Activated T-helper 9 cell treated with anti-CD3 and anti-CD28 coated beads, Interleukin-2, amount 50 U/mL, for 16 hours (primary cell): ENCODE data around the gene MRPL12.

ENCODE experiments used
- DNase-seq: peaks from one replicate; pipeline ENCODE4 v3.0.0-alpha.2; 2020; ENCODE audit warnings: low read depth

Gene MRPL12

DNA sequence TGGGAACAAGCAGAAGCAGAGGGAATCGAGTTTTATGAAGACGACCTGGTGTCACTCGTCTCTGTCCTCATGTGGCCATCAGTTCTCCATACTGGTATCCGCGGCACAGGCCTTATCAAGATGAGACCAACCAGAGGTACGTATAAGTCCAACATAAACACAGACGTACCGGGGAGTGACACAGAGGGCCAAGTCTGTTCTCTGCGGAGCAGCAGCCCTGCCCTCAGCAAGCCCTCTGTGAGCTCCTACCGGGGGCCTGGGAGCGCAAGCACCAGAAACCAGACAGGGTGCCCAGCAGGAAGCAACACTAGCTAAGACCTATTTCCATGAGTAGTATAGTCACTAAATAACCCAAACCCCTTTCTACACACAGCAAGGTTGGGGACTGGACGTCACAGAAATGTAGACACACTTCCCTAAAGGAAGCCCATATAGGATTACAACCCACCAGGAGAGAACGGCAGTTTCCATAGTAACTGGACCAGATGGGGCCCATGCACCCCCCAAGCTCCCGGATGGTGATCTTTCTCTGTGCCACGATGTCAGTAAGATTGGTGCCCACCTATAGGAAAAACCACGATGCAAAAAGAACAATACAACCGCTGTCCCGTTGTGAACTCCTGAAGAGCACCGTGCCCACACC, 20.5 kb upstream of the MRPL12 start:
- no peak for DNase-seq

DNA sequence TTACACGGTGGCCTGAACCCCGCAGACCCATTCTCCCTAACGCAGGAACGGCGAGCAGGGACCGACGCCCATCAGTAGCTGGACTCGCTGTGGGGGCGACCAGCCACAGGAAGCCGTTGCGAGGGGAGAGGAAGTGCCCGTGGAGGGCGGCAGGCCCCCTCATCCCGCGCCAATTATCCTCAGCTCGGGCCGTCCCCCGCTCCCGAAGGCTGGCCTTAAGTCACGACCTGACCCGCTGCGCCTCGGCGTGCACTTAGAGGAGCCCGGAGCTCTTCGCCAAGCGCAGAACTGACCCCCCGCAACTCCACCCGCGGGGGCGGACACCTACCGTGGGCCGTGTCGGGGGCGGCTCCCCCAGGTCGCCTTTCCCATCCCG, 20.0 kb upstream of the MRPL12 start:
- DNase-seq, result no peak

DNA sequence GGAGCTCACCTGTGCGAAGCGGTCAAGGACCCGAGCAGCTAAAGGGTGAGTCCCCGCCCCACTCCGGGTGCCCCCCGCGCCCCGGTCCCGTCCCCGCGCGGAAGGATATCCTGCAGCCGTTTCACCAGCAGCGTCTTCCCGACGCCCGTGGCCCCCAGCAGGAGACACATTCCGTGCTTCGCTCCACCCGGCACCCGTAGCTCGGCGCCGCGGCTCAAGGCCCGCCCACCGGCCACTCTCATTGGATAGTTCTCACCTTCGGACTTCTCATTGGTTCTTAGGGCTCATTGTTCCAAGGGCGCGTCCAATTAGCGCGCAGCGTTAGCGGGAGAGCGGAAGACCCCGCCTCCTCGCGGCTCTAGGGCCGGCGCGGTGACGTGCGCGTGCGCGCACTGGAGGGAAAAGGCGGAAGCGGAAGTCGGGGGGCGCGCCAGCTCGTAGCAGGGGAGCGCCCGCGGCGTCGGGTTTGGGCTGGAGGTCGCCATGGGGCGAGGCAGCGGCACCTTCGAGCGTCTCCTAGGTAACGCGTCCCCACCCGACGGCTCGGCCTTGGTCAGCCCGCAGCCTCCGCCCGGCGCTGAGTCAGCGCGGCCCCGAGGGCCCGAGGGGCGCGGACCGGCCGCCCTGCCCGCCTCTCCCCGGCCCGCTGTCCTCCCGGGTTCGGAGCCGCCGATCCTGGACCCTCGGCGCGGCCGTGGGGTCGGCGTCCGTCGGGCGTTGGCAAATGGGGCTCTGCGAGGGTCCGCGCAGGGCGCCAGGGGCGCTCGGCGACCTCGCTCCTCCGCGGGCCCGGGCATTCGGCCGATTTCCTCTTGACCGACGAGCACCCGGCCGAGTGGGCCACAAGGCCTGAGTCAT, 19.4 kb upstream of the MRPL12 start, which contains the start of the genes ARL16 and HGS:
TSS of gene ARL16 (minus strand) at position 214 of the 858 bp plus-strand sequence. CDS start at position 170, 44 bp downstream.
TSS of gene HGS (plus strand) at position 428 of the 858 bp plus-strand sequence. CDS start at position 484, 56 bp downstream.
- DNase-seq, result peak; percentile 96

DNA sequence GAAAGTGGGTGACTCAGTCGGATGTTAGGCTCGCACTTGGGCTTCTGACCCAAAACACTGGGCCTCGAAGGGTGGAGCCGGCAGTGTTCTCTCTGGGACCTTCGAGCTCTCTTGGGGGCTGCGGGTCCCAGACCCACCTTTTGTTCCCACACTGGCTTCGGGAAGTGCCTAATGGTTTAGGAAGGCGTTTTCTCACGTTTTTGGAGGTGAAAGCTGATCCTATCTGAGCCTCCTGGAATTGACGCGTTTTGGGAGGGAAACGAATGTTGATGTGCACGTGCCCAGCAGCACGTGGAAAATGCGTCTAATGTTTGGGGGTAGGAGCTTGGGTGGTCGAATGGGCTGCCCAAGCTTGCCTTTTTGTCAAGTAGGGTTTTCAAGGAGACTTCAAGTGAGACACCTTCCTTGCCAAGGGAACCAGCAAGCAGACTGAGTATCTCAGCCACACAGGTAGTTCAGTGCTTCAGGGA, 18.7 kb upstream of the MRPL12 start:
- no peak for DNase-seq

DNA sequence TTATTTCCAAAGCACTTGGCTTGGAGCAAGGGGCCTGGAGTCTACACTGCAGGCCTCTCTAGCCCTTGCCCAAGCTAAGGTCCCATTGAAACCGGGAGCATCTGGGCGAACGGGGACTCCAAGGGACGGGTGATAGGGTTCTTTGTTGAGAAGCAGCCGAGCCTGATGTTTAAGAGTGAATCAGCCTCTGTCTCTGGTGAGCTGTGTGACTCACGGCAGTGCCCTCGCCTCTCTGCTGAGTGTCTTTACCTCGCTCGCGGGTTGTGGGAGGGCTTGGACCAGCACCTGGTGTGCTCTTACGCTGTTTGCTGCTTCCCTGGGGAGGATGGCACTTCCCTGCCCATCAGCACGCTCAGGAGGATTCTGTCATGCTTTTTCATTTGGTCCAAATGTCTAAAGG, 18.1 kb upstream of the MRPL12 start:
- DNase-seq, result no peak

DNA sequence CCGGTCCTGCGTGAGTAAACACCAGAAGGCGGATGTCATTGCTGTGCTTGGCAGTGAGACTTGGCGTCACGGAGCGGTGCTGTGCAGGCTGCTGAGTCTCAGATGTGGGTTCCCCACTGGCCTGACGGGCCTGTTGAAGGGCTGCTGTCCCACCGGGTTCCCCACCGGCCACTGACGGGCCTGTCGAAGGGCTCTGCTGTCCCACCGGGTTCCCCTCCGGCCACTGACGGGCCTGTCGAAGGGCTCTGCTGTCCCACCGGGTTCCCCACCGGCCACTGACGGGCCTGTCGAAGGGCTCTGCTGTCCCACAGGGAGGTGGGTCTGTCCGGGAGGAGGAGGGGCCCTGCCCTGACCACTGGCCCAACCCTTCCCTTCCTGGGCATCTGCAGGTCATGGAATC, 16.6 kb upstream of the MRPL12 start:
- no peak for DNase-seq

DNA sequence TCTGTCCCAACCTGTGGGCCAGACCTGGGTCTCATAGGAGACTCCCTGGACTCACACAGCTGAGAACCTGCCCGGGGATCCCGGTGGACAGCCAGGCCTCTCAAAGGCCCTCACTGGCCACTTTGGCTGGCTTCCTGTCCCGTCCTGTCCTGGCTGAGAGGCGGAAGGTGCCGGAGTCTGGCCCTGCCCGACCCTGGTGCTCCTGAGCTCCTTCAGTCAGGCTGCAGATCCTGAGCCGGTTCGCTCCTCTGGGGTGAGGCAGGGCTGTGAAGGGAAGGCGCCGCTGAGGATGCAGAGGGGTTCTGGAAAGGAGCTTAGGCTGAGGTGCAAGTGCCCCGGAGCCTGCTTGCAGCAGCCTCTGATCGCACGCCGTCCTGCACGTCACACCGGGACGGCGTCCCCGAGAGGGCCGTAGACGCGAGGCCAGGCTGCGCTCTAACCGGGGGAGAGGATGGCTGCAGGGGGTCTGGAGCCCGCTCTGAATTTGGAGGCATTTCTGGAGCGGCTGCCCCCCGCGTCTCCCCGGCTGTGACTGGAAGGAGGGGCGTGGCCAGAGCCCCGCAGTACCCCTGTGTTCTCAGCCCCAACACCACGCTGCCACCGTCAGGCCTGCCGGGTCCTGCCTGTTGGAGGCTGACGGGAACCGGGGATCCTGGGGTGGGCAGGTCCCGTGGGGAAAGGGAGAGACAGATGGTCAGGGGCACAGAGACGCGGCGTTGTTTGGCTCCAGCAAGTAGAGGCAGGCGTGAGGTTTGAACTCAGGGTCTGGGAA, 15.2 kb upstream of the MRPL12 start:
- no peak for DNase-seq

DNA sequence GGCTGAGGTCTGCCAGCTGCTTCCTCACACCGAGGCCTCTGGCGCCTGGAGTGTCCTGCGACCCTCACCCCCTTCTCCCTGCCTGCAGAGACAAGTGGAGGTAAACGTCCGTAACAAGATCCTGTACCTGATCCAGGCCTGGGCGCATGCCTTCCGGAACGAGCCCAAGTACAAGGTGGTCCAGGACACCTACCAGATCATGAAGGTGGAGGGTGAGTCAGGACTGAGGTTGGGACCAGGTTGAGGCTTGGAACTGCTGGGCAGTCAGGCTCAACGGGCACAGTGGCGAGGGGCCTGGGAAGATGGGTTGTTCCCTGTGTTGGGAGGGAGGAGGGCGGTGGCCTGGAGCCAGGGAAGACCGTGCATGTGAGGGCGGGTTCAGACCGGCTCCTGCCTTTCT, 14.6 kb upstream of the MRPL12 start:
- no peak for DNase-seq

DNA sequence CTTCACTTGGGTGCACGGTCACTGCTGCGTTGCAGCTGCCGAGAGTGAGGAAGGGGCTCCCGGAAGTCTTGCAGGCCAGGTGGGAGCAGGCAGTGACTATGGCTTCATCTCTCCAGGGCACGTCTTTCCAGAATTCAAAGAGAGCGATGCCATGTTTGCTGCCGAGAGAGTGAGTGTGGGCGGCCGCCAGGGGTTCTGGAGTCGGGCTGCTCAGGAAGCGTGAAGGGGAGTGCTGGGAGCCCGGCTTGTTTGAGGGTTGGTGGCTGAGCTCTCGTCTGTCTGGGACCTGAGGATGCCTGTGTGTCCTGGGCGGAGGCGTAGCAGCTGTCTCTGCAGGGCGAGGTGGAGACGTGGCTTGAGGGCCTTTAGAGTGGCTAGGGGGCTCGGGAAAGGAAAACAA, 13.1 kb upstream of the MRPL12 start:
- no peak for DNase-seq

DNA sequence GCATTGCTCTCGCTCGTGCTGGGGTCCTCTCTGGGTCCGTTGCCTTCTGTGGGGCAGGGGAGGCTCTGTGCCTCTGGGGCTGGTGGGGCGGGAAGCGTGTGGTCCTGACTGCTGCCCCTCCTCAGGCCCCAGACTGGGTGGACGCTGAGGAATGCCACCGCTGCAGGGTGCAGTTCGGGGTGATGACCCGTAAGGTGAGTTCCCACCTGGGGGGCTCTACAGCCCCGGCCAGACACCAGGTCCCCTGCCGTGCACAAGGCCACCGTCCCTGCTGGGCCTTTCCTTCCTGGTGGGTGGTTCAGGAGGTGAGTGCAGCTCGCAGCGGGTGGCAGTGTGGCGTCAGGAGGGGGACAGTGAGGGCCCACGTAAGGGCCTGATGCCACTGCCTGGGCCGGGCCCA, 12.6 kb upstream of the MRPL12 start:
- DNase-seq, result no peak

DNA sequence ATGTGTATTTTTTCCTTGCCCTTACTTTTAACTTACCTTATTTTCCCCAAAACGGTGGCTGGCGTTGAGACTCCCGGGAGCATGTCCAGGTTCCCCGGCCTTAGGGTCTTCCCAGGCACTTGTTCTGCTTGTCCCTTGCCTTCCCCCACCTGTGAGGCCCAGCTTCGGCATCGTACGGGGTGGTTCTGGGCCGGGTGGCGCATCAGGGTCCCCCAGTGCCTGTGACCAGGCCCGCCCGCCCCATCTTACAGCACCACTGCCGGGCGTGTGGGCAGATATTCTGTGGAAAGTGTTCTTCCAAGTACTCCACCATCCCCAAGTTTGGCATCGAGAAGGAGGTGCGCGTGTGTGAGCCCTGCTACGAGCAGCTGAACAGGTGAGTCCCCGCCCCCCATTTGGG, 12.0 kb upstream of the MRPL12 start:
- DNase-seq, result no peak

DNA sequence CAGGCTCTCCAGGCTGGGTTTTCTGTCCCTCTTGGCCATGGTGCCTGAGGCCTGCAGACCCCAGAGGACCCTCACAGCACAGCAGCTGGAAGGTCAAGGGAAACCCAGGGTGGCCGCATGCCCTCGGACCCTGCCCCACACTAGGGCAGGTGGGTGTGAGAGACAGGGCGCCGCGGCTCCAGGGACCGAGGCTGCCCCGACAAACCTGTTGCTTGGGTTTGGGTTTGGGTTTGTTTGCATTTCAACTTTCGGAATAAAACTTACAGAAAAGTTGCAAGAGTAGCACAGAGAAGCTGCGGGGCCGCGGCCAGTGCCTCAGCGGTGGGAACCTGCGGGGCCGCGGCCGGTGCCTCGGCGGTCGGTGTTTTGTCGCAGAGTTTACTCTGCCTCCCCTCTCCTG, 11.6 kb upstream of the MRPL12 start:
- DNase-seq, result no peak

DNA sequence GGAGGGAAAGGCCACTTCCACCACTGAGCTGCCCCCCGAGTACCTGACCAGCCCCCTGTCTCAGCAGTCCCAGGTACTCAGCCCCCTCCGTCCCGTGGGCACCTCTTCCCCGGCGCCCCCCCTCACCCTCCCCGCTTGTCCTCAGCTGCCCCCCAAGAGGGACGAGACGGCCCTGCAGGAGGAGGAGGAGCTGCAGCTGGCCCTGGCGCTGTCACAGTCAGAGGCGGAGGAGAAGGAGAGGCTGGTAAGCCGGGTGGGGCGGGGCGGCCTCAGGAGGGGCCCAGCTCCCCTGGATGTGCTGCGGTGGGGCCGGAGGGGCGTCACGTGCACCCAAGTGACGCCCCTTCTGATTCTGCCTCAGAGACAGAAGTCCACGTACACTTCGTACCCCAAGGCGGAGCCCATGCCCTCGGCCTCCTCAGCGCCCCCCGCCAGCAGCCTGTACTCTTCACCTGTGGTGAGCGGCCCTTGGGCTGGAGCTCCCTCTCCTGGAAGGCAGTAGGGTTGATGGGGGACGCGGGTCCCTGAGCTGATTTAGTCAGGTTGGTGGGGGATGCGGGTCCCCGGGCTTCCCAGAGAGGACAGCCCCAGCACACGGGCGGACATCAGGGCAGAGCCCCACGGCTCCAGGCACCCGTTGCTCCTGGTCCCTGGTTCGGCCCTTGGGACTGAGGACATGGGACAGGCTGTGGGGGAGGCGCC, 9.5 kb upstream of the MRPL12 start:
- no peak for DNase-seq

DNA sequence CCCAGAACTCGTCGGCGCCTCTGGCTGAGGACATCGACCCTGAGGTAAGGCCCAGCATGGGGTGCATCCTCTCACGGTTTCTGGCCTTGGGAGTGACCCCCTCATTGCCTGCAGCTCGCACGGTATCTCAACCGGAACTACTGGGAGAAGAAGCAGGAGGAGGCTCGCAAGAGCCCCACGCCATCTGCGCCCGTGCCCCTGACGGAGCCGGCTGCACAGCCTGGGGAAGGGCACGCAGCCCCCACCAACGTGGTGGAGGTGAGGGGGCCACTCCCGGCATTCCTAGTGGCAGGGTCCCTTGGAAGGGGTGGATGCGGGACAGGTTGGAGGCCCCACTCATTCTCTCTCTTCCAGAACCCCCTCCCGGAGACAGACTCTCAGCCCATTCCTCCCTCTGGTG, 8.4 kb upstream of the MRPL12 start:
- DNase-seq, result no peak

DNA sequence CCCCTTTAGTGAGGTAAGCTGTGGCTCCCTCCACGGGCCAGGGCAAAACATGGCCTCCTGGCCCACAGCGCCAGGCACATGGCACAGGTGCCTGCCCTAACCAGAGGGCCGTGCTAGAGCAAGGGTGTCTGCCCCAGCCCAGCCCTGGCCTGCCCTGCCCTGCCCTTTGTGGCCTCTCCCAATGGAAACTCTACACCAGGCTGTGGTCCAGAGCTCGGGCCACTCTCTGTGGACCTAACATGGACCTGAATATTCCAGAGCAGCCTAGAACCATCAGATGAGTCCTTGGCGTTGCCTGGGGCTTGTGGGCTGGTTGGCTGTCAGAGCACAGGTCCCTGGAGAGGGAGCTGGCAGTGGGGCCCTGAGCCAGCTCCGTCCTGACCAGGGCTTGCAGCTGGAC, 8.0 kb upstream of the MRPL12 start:
- no peak for DNase-seq

DNA sequence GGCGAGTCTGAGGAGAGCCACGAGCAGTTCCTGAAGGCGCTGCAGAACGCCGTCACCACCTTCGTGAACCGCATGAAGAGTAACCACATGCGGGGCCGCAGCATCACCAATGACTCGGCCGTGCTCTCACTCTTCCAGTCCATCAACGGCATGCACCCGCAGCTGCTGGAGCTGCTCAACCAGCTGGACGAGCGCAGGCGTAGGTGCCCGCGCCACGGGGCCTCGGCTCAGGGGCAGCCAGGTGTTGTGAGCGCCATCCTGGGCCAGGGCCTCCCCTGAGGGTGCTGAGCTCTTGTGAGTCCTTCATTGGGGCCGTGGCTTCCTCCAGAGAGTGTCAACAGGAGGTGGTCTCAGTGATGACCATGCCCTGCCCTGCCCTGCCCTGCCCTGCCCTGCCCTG, 7.4 kb upstream of the MRPL12 start:
- DNase-seq, result no peak

DNA sequence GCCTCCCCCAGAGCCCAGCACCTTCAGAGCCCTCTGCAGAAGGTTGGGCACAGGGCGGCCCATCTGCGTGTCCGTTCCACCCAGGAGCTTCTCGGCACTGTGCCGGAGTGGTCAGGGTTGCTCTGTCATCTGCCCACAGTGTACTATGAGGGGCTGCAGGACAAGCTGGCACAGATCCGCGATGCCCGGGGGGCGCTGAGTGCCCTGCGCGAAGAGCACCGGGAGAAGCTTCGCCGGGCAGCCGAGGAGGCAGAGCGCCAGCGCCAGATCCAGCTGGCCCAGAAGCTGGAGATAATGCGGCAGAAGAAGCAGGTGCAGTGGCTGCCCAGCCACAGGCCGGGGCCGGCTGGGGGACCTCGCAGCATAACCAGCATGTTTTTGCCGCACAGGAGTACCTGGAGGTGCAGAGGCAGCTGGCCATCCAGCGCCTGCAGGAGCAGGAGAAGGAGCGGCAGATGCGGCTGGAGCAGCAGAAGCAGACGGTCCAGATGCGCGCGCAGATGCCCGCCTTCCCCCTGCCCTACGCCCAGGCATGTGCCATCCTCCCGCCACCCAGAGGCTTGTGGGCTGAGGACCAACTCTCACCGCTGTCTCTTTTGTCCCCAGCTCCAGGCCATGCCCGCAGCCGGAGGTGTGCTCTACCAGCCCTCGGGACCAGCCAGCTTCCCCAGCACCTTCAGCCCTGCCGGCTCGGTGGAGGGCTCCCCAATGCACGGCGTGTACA, 6.8 kb upstream of the MRPL12 start:
- no peak for DNase-seq

DNA sequence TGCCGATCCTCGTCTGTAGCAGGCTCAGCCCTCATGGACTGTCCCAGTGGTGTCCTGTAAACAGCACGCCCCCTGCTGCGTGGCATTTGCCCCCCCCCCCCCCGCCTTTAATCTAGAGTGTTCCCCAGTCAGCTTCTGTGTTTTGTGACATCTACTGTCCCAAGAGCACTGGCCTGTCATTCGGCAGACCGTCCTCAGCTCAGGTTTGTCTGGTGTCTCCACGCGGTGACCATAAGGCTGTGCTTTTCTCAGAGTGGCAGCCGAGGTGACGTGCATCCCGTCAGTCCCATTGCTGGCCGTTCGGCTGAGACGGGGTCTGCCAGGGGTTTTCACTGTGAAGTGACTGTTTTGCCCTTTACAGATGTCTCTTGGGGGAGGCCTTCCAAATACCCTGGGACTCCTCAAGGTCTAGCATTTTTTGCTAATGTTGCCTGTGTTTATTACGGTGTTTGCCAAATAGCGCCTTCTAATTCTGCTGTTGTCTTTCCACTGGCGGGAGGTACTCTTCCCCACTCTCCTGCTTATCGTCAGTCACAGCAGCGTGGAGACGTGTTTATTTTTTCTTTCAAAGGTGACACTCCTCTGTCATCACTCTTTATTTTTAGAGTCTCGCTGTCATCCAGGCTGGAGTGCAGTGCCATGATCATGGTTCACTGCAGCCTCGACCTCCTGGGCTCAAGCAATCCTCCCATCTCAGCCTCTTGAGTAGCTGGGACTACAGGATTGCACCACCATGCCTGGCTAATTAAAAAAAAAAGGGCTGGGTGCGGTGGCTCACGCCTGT, 5.7 kb upstream of the MRPL12 start:
- no peak for DNase-seq

DNA sequence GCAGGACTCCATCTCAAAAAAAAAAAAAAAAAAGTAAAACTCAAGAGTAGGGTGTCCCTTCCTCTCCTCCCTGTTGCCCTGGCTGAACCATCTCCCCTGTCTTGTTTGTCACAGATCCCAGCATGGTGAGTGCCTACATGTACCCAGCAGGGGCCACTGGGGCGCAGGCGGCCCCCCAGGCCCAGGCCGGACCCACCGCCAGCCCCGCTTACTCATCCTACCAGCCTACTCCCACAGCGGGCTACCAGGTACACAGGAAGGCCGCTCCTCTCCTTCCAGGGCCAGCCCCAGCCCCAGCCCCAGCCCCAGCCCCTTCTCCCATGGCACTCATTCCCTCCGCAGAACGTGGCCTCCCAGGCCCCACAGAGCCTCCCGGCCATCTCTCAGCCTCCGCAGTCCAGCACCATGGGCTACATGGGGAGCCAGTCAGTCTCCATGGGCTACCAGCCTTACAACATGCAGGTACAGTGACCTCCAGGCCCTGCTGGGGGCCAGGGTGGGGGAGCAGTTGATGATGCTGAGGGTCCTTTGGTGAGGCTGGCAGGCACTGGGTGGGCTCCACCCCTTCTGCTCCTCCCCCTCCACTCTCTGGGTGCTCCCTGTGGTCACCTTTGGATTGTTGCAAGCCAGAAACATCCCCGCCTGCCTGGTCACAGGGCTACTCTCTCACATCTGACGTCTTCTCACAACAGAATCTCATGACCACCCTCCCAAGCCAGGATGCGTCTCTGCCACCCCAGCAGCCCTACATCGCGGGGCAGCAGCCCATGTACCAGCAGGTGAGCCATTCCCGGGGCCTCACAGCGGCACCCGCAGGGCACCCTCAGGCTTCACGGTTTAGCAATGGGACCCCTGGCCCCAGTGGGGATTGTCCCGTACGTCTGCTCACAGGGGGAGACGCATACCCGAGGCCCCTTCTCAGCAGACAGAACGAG, 2.5 kb upstream of the MRPL12 start:
- no peak for DNase-seq
